Measurements from ENCODE around the gene CREB1. TPM values are rescaled to one million over a fixed set of nuclear protein-coding genes. Genes with fewer than 3 reads are reported as not detected.
"Not testable (repeated sequence)": the region's sequence is repeated elsewhere in the genome, so short reads cannot be mapped to it uniquely, and the experiment has no call there.

Gene CREB1
- total RNA-seq, 1 donor from 2014 or later, result 111 TPM

DNA sequence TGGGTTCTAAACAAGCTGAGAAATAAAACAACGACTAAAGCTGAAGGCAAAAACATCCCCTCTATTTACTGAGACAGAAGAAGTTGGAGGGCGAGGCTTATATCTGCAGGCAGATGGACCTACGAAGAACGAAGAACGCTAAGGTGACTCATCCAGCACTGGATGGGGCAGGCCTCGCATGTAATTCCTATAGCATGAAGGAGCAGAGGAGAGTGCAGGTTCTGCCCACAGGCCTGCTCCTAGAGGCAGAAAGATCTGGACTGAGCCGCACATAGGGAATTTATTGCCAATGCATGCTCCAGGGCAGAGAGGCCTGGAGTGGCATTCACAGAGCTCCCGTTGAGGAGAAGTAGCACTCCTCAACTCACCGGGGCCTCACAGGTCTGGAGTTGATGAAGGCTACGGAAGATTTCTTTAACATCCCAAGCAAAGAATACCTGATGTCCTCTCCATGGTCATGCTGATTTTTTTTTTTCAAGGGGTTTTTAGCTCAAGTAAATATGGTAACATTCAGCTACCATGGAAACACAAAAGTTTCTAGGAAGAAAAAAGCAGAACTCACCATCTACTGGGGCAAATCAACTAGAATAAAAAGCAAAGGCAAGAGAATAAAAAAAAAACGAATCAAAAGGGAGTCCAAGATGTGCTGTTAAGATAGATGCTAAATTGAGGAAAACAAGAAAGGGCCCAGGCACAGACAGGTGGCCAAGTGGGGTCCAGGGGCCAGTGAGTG lies 105.9 kb downstream of the CREB1 start:
- no peaks in the 10 kb centered on the region for H3K36me3 Mint-ChIP-seq (ENCODE audit: insufficient read depth)
- no peak overlapping the region for H3K27ac Mint-ChIP-seq
- H3K4me1 Mint-ChIP-seq (ENCODE audit: low read depth), result no peaks in the 10 kb centered on the region
- no peaks in the 10 kb centered on the region for H3K9me3 Mint-ChIP-seq (ENCODE audit: low read depth)
- no peak for DNase-seq (ENCODE audit: low spot score, unreplicated experiment)
- no peaks in the 10 kb centered on the region for H3K27me3 Mint-ChIP-seq
- H3K4me3 Mint-ChIP-seq (ENCODE audit: low read depth), result no peak overlapping the region
- TF ChIP-seq, protein P1, sequence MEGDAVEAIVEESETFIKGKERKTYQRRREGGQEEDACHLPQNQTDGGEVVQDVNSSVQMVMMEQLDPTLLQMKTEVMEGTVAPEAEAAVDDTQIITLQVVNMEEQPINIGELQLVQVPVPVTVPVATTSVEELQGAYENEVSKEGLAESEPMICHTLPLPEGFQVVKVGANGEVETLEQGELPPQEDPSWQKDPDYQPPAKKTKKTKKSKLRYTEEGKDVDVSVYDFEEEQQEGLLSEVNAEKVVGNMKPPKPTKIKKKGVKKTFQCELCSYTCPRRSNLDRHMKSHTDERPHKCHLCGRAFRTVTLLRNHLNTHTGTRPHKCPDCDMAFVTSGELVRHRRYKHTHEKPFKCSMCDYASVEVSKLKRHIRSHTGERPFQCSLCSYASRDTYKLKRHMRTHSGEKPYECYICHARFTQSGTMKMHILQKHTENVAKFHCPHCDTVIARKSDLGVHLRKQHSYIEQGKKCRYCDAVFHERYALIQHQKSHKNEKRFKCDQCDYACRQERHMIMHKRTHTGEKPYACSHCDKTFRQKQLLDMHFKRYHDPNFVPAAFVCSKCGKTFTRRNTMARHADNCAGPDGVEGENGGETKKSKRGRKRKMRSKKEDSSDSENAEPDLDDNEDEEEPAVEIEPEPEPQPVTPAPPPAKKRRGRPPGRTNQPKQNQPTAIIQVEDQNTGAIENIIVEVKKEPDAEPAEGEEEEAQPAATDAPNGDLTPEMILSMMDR (IDR thresholded peaks at IDR 0.05; ENCODE audit: unreplicated experiment), result no peak

DNA sequence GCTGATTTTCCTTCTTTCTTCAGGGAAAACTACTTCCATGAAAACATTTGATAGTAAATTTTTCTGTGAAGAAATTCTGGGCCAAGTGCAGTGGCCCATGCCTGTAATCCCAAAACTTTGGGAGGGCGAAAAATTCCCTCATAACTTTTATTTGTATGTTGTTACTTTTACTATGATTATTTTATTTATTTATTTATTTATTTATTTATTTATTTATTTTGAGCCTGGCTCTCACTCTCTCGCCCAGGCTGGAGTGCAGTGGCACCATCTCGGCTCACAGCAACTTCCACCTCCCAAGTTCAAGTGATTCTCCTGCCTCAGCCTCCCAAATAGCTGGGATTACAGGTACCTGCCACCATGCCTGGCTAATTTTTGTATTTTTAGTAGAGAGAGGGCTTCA lies 109.5 kb downstream of the CREB1 start:
- H3K27ac Mint-ChIP-seq; H3K36me3 Mint-ChIP-seq (ENCODE audit: insufficient read depth); H3K4me1 Mint-ChIP-seq (ENCODE audit: low read depth); H3K27me3 Mint-ChIP-seq; H3K4me3 Mint-ChIP-seq (ENCODE audit: low read depth); H3K9me3 Mint-ChIP-seq (ENCODE audit: low read depth); DNase-seq (ENCODE audit: low spot score, unreplicated experiment): not testable (repeated sequence)

DNA sequence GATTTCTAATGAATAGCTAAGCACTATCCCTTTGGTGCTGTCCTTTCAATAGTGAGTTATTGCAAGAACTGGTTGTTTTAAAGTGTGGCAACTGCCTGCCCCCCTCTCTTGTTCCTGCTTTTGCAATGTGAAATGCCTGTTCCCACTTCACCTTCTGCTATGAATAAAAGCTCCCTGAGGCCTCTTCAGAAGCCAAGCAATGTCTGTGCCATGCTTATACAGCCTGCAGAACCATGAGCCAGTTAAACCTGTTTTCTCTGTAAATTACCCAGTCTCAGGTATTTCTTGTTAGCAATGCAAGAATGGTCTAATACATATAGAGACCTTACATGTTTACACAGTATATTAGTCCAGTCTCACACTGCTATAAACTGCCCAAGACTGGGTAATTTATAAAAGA lies 110.4 kb downstream of the CREB1 start:
- no peak for DNase-seq (ENCODE audit: low spot score, unreplicated experiment)
- Mint-ChIP-seq H3K27me3 (no peaks in the 10 kb centered on the region), H3K36me3 (ENCODE audit: insufficient read depth) (no peaks in the 10 kb centered on the region), H3K9me3 (ENCODE audit: low read depth) (peaks cover 2% of the 10 kb centered on the region), H3K4me1 (ENCODE audit: low read depth) (no peaks in the 10 kb centered on the region), H3K4me3 (ENCODE audit: low read depth) (no peak overlapping the region), H3K27ac (no peak overlapping the region)
- TF ChIP-seq, protein P1 (IDR thresholded peaks at IDR 0.05; ENCODE audit: unreplicated experiment), result no peak

DNA sequence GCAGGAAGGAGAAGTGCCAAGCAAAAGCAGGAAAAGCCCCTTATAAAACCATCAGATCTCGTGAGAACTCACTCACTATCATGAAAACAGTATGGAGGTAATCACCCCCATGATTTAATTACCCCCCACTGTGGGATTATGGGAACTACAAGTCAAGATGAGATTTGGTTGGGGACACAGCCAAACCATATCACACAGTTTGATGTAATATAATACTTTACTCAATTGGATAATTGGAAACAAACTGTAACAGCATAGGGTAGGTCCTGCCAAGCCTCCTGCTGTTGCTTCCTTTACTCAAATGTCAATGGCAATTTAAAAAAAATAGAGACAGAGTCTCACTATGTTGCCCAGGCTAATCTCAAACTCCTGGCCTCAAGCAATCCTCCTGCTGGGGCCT lies 110.9 kb downstream of the CREB1 start:
- Mint-ChIP-seq H3K36me3 (ENCODE audit: insufficient read depth) (no peaks in the 10 kb centered on the region), H3K4me3 (ENCODE audit: low read depth) (no peak overlapping the region), H3K27me3 (no peaks in the 10 kb centered on the region), H3K27ac (no peak overlapping the region), H3K9me3 (ENCODE audit: low read depth) (peaks cover 2% of the 10 kb centered on the region), H3K4me1 (ENCODE audit: low read depth) (no peaks in the 10 kb centered on the region)
- no peak for DNase-seq (ENCODE audit: low spot score, unreplicated experiment)
- TF ChIP-seq, protein P1 (IDR thresholded peaks at IDR 0.05; ENCODE audit: unreplicated experiment), result no peak

DNA sequence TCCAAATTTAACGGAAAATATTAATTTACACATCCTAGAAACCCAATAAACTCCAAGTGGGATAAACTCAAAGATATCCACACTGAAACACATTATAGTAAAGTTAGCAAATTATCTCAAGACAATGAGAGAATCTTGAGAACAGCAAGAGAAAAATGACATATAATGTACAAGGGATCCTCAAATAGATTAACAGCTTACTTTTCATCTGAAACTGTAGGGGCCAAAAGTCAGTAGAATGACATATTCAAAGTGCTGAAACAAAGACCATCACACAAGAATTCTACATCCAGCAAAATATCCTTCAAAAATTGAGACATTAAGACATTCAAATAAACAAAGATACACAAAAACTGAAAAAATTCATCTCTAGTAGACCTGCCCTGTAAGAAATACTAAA lies 114.1 kb downstream of the CREB1 start:
- peaks cover 2% of the 10 kb centered on the region for H3K9me3 Mint-ChIP-seq (ENCODE audit: low read depth)
- H3K36me3 Mint-ChIP-seq (ENCODE audit: insufficient read depth), result no peaks in the 10 kb centered on the region
- H3K27me3 Mint-ChIP-seq, result no peaks in the 10 kb centered on the region

DNA sequence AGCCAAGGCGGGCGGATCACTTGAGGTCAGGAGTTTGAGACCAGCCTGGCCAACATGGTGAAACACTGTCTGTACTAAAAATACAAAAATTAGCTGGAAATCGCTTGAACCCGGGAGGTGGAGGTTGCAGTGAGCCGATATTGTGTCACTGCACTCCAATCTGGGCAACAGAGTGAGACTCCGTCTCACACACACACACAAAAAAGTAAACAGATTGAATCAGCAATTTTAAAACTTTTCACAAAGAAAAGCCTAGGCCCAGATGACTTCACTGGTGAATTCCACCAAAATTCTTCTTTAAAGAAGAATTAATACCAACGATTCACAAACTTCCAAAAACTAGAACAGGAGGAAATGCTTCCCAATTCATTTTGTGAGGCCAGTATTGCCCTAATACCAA lies 116.8 kb downstream of the CREB1 start:
- H3K27me3 Mint-ChIP-seq; DNase-seq (ENCODE audit: low spot score, unreplicated experiment); H3K27ac Mint-ChIP-seq; H3K36me3 Mint-ChIP-seq (ENCODE audit: insufficient read depth); H3K4me1 Mint-ChIP-seq (ENCODE audit: low read depth); H3K9me3 Mint-ChIP-seq (ENCODE audit: low read depth); H3K4me3 Mint-ChIP-seq (ENCODE audit: low read depth): not testable (repeated sequence)

More for the DNA sequence above, 114.1 kb downstream of the CREB1 start:
- H3K27ac Mint-ChIP-seq, result no peak overlapping the region
- no peaks in the 10 kb centered on the region for H3K4me1 Mint-ChIP-seq (ENCODE audit: low read depth)
- TF ChIP-seq, protein P1 (IDR thresholded peaks at IDR 0.05; ENCODE audit: unreplicated experiment), result no peak
- no peak for DNase-seq (ENCODE audit: low spot score, unreplicated experiment)
- no peak overlapping the region for H3K4me3 Mint-ChIP-seq (ENCODE audit: low read depth)

Other genes with a start within 250 kb of the CREB1 start
- 31.2 and 32.6 TPM in 2 replicates for gene METTL21A, start 95.4 kb downstream of the CREB1 start, total RNA-seq
- 18.8 and 25.4 TPM in 2 replicates for gene CCNYL1, start 181.7 kb downstream of the CREB1 start, total RNA-seq
- 238 and 247 TPM in 2 replicates for gene FZD5, start 239.9 kb downstream of the CREB1 start, total RNA-seq

Measured in progenitor cell of endocrine pancreas (in vitro differentiated cells).